Fibroblast of the aortic adventitia (primary cell): ENCODE measurements around the gene TMEM25. TPM values are rescaled to one million over a fixed set of nuclear protein-coding genes. Genes with fewer than 3 reads are reported as not detected.
A peak's percentile ranks its signal among the peaks of the same experiment; 100 is the strongest.
"Not testable (repeated sequence)": the region's sequence is repeated elsewhere in the genome, so short reads cannot be mapped to it uniquely, and the experiment has no call there.

Source experiments
- DNase-seq: peaks from one replicate; pipeline ENCODE4 v3.0.0-alpha.2; 2010; ENCODE audit warnings: low read depth
- H3K4me3 ChIP-seq: 2 replicates; pipeline ENCODE4 v1.5.1; 2011; ENCODE audit warnings: low read depth, mild to moderate bottlenecking, control low read depth, low read length, moderate library complexity
- total RNA-seq: library from RNA; depleted of rRNA; stranded (reverse); fragments of >200 nt; gene quantifications from 2 replicates; pipeline ENCODE4 v1.2.3, GENCODE V29; 2012; ENCODE audit warnings: low replicate concordance
- TF ChIP-seq, protein P1 (sequence below): IDR thresholded peaks from 2 replicates; pipeline ENCODE4 v1.5.1; 2011; ENCODE audit warnings: mild to moderate bottlenecking, low read length, control low read depth, inconsistent platforms; ENCODE audit not compliant: insufficient read depth

The TMEM25 gene
- total RNA-seq, 1 donor, result 10.3 TPM

DNA sequence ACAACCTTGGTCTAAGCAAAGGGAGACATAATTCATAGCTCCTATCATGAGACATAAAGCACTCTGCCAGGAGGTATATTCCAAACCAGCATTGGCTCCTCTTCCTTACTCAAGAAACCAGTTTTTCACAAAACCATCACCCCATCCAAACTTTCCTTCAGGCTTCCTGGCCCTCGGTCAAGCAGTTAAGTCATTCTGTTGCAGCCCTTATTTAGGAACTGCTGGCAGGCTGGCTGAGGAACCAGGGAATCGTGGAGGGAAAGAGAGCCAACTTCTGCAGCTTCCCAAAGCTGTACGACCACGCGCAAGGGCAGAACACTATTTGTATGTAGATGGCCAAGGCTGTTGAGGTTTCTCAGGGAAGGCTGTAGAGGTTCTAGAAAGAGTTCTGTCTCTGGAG, 34.1 kb downstream of the TMEM25 start:
- peak overlapping the region; percentile 79 for H3K4me3 ChIP-seq
- DNase-seq, result peak; percentile 79
- TF ChIP-seq, protein P1, sequence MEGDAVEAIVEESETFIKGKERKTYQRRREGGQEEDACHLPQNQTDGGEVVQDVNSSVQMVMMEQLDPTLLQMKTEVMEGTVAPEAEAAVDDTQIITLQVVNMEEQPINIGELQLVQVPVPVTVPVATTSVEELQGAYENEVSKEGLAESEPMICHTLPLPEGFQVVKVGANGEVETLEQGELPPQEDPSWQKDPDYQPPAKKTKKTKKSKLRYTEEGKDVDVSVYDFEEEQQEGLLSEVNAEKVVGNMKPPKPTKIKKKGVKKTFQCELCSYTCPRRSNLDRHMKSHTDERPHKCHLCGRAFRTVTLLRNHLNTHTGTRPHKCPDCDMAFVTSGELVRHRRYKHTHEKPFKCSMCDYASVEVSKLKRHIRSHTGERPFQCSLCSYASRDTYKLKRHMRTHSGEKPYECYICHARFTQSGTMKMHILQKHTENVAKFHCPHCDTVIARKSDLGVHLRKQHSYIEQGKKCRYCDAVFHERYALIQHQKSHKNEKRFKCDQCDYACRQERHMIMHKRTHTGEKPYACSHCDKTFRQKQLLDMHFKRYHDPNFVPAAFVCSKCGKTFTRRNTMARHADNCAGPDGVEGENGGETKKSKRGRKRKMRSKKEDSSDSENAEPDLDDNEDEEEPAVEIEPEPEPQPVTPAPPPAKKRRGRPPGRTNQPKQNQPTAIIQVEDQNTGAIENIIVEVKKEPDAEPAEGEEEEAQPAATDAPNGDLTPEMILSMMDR, result no peak

DNA sequence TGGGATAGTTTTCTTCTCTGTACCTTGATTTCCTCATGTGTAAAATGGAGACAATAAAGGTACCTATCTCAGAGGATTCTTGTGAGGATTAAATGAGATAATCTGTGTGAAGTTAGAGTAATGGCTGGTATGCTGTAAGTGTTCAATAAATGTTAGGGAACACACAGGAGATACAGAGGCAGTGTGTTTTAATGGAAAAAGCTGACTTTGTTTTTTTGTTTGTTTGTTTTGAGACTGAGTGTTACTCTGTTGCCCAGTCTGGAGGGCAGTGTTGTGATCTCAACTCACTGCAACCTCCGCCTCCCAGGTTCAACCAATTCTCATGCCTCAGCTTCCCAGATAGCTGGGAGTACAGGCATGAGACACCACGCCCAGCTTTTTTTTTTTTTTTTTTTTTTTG, 38.7 kb downstream of the TMEM25 start:
- TF ChIP-seq, protein P1, result no peak

DNA sequence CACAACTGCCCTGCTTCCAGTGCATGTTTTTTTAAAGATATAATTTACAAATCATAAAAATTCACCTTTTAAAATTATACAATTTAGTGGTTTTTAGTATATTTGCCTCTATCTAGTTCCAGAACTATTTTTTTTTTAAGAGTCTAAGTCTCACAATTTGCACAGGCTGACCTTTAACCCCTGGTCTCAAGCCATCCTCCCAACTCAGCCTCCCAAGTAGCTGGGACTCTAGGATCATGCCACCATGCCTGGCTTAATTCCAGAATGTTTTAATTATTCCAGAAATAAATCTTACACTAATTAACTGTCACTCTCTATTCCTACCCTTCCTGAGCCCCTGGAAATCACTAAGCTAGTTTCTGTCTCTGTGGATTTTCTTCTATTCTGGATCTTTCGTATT, 39.8 kb downstream of the TMEM25 start:
- no peak for DNase-seq
- TF ChIP-seq, protein P1, result no peak
- no peak overlapping the region for H3K4me3 ChIP-seq

More for the DNA sequence above, 38.7 kb downstream of the TMEM25 start:
- no peak for DNase-seq
- no peak overlapping the region for H3K4me3 ChIP-seq

DNA sequence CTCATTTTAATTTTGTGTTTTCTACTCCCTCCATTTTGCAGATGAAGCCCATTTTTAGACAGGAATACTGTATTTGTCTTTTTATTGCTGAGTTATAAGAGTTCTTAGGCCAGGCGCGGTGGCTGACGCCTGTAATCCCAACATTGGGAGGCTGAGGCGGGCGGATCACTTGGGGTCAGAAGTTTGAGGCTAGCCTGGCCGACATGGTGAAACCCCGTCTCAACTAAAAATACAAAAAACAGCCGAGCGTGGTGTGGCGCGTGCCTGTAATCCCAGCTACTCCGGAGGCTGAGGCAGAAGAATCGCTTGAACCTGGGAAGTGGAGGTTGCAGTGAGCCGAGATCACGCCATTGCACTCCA, 40.7 kb downstream of the TMEM25 start:
- DNase-seq, result peak; percentile 27
- H3K4me3 ChIP-seq, result peak overlapping the region; percentile 91

DNA sequence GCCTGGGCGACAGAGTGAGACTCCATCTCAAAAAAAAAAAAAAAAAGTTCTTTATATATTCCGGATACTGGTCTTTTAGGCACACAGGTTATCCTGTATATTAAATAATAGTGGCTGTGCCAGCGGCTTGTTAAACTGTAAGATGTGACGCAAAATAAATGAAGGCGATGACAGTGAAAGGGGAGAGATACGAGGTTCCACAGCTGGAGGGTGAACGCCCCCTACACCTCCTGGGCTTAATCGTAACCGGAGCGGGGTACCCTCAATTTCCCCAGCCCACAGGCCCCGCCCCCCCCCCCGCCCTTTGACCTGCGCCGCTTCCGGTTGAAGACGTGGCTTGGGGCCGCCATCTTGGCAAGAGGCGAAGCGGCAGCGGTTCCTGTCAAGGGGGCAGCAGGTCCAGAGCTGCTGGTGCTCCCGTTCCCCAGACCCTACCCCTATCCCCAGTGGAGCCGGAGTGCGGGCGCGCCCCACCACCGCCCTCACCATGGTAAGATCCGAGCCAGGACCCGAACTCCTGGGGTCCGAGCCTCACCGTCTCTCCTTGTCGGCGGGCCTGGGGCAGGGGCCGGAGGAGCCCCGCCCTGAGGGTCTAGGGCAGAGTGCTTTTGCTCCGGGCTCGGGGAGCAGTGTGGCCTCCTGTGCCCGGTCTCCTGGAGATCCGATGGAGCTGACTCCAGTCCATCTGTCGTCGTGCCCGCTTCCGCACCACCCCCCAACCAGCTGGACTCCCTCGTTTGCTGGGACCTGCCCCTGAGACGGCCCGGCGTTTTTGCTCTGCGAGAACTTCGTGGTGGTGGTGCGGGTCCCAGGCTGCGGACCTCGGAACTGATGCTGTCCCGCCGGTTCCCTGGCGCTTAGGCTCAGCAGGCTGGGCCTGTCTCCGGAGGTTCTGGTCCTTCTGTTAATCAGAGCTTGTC, 41.3 kb downstream of the TMEM25 start, which contains the start of gene ARCN1:
Gene ARCN1 (plus strand): TSS at position 349 of the 920 bp plus-strand sequence. CDS start 139 bp downstream, at position 488.
- peak within 1 kb of the TSS; percentile 91 for H3K4me3 ChIP-seq
- TF ChIP-seq, protein P1, result no peak
- DNase-seq, result peak; percentile 75

DNA sequence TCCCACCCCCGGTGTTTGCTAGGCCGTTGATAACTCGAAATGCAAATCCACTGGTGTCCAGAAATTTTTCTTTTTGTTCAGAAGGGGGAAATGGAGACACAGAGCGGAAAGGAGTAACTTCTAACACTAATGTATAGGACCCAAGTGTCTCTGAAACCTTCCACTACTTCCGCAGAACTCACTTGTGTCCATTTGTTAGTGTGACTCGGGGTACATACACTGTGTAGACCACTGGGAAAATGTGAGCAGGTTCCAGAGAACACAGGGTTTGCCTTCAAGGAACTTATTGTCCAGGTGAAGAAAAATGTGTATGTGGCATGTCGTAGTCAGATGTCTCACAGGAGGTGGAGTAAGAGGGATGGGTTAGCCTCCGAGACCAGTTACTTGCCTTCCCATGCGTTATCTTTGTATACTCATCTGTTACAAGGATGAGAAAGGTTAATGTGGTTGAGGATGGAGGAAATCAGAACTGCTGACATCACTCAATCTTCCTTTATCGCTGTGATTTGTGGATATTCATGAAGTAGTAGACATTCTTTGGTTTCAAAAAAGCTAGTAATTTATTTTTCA, 42.1 kb downstream of the TMEM25 start:
- peak; percentile 57 for DNase-seq
- TF ChIP-seq, protein P1, result no peak
- H3K4me3 ChIP-seq, result peak overlapping the region; percentile 91

DNA sequence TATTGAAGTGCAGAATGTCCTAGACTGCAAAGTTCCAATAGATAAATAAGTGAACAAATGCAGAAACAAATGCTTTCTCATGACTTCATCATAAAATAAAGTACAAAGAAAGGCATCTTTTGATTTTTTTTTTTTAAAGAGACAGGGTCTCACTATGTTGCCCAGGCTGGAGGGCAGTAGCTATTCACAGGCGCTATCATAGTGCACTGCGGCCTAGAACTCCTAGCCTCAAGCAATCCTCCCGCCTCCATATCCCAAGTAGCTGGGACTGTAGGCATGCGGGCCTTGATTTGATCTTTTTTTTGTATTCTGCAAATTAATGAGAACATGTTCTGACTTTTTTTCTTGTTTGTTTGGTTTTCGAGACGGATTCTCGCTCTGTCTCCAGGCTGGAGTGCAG, 43.6 kb downstream of the TMEM25 start:
- TF ChIP-seq, protein P1, result no peak
- peak overlapping the region; percentile 53 for H3K4me3 ChIP-seq

DNA sequence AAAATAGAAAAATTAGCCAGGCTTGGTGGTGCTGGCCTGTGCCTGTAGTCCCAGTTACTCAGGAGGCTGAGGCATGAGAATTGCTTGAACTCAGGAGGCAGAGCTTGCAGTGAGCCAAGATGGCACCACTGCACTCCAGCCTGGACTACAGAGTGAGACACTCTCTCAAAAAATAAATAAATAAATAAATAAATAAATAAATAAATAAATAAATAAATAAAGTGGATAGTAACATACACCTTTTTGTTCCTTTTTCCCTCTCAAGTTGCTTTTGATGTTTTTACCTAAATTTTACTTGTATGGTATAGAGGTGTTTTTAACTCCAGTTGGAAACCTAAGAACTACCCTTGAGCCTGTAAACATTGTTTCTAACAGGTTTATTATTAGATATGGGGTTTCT, 47.0 kb downstream of the TMEM25 start:
- not testable (repeated sequence) for DNase-seq, H3K4me3 ChIP-seq

More for the DNA sequence above, 43.6 kb downstream of the TMEM25 start:
- no peak for DNase-seq
